ENCODE data around the gene C1QL1.

Gene C1QL1

DNA sequence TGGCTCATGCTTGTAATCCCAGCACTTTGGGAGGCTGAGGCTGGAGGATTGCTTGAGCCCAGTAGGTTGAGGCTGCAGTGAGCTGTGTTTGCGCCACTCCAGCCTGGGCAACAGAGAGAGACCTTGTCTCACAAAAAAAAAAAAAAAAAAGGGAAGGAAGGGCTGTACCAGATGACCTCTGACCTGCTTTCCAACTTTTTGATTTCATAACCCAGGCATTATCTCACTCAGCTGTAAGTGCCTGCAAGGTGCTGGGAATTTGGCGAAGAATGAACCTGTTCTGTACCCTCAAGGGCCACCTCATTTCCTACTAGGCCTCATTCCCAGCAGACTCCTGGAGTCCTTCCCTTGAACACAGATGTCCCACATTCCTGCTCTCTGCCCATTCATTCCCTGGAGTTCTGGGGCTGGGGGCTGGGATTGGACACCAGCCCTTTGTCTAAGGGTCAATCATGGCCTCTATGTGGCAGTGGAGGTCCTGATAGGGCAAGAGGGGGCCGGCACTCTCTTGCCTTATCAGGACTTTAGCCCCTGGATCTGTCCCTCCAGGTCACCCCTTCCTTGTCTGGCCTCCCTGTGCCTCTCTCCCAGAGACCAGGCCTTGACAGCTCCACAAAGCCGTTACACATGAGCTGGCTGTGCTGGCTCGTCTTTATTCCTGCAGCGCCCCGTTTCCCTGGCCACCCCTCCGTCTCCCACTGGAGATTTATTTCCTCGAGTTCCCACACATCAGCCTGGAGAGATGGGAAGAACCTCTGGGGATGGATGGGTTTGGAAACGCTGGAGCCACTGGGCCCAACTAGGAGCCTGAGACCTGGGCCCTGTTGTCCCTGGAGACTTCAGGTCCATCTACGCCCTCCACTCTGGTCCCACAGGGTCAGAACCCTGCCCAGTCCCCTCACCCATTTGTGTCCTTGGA, 52.0 kb downstream of the C1QL1 start:
- no peak overlapping the region for H3K4me2 ChIP-seq (ENCODE audit: insufficient read depth, low read length)
- no peak overlapping the region for H3K9ac ChIP-seq (ENCODE audit: low read depth, low read length)
- no peaks in the 10 kb centered on the region for H3K79me2 ChIP-seq (ENCODE audit: insufficient read depth, low read length)
- H3K36me3 ChIP-seq (ENCODE audit: insufficient read depth, low read length): no peaks in the 10 kb centered on the region
- H4K20me1 ChIP-seq (ENCODE audit: insufficient read depth, low read length): no peaks in the 10 kb centered on the region; the same call in none of the 2 replicates
- no peaks in the 10 kb centered on the region for H3K4me1 ChIP-seq (ENCODE audit: insufficient read depth, low read length)
- TF ChIP-seq, protein P1, sequence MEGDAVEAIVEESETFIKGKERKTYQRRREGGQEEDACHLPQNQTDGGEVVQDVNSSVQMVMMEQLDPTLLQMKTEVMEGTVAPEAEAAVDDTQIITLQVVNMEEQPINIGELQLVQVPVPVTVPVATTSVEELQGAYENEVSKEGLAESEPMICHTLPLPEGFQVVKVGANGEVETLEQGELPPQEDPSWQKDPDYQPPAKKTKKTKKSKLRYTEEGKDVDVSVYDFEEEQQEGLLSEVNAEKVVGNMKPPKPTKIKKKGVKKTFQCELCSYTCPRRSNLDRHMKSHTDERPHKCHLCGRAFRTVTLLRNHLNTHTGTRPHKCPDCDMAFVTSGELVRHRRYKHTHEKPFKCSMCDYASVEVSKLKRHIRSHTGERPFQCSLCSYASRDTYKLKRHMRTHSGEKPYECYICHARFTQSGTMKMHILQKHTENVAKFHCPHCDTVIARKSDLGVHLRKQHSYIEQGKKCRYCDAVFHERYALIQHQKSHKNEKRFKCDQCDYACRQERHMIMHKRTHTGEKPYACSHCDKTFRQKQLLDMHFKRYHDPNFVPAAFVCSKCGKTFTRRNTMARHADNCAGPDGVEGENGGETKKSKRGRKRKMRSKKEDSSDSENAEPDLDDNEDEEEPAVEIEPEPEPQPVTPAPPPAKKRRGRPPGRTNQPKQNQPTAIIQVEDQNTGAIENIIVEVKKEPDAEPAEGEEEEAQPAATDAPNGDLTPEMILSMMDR (IDR thresholded peaks at IDR 0.05; ENCODE audit: borderline replicate concordance, extremely low read depth, low read length, poor library complexity, severe bottlenecking): no peak
- no peak for TF ChIP-seq EZH2 (IDR thresholded peaks at IDR 0.05; ENCODE audit: borderline replicate concordance, low read depth, low read length, severe bottlenecking)
- DNase-seq (no peak), ATAC-seq (ENCODE audit: insufficient read depth, low read depth) (no peak)
- no peak overlapping the region for H2AFZ ChIP-seq (ENCODE audit: low read depth, low read length)
- H3K4me3 ChIP-seq (ENCODE audit: low read depth in 1 of 2, low read length in 2 of 2): no peak overlapping the region
- no peaks in the 10 kb centered on the region for H3K9me3 ChIP-seq (ENCODE audit: insufficient read depth, low read length, severe bottlenecking)
- peaks cover 10% of the 10 kb centered on the region for H3K27me3 ChIP-seq (ENCODE audit: insufficient read depth, low read length, poor library complexity)
- H3K27ac ChIP-seq (ENCODE audit: low read length): no peak overlapping the region

DNA sequence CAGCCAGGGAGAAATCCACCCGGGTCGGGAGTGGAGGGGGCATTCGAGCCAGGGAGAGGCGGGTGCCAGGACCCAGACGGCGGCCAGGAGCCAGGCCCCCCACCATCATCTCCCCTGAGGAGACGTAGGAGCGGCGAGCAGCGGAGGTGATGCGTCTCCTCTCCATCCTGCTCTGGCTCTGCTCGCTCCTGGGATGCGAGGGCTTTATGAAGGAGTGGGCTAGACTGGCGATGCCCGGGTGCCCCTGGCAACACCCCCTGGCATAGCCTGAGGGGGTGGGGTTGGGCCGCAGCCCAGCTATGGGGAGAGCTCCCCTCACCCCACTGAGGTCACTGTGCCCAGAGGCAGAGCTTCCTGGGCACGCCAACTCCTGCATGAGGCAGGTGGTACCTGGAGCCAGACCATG, 52.8 kb downstream of the C1QL1 start, which contains the start of gene GFAP:
TSS of gene GFAP (minus strand) at position 180 of the 406 bp plus-strand sequence. CDS start at position 166, 14 bp downstream.
- no peaks in the 10 kb centered on the region for H3K9me3 ChIP-seq (ENCODE audit: insufficient read depth, low read length, severe bottlenecking)
- TF ChIP-seq, protein P1 (IDR thresholded peaks at IDR 0.05; ENCODE audit: borderline replicate concordance, extremely low read depth, low read length, poor library complexity, severe bottlenecking): no peak
- TF ChIP-seq EZH2 (IDR thresholded peaks at IDR 0.05; ENCODE audit: borderline replicate concordance, low read depth, low read length, severe bottlenecking): no peak
- H4K20me1 ChIP-seq (ENCODE audit: insufficient read depth, low read length): no peaks in the 10 kb centered on the region; the same call in 1 of the 2 replicates
- ATAC-seq (ENCODE audit: insufficient read depth, low read depth) (no peak), DNase-seq (no peak)
- H2AFZ ChIP-seq (ENCODE audit: low read depth, low read length): no peak within 1 kb of the TSS
- H3K4me3 ChIP-seq (ENCODE audit: low read depth in 1 of 2, low read length in 2 of 2): no peak within 1 kb of the TSS
- H3K9ac ChIP-seq (ENCODE audit: low read depth, low read length): no peak within 1 kb of the TSS
- H3K4me1 ChIP-seq (ENCODE audit: insufficient read depth, low read length): no peaks in the 10 kb centered on the region
- no peak within 1 kb of the TSS for H3K27ac ChIP-seq (ENCODE audit: low read length)
- no peaks in the 10 kb centered on the region for H3K79me2 ChIP-seq (ENCODE audit: insufficient read depth, low read length)
- no peak within 1 kb of the TSS for H3K4me2 ChIP-seq (ENCODE audit: insufficient read depth, low read length)
- peaks cover 2% of the 10 kb centered on the region for H3K27me3 ChIP-seq (ENCODE audit: insufficient read depth, low read length, poor library complexity)
- no peaks in the 10 kb centered on the region for H3K36me3 ChIP-seq (ENCODE audit: insufficient read depth, low read length)

DNA sequence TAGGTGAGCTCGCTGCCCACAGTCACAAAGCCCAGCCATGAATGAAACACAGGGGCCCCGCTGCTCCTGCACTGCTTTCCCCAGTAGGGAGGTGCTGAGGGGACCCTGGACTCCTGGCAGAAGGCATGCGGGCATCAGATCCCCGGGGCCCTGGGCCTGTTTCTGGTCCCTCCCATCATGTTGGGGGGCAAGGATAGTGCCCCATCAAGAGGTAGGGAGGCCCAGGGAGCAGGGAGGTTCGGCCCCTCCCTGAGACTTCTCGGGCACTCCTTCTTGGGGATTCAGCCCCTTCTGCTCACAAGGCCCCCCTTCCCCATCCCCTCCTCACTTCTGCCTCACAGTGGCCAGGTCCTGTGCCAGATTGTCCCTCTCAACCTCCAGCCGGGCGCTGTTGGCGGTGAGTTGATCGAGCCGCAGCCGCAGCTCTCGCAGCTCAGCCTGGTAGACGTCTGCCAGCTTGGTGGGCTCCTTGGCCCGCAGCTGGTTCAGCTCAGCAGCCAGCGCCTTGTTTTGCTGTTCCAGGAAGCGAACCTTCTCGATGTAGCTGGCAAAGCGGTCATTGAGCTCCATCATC, 53.3 kb downstream of the C1QL1 start:
- no peak for DNase-seq
- no peaks in the 10 kb centered on the region for H3K4me1 ChIP-seq (ENCODE audit: insufficient read depth, low read length)
- H4K20me1 ChIP-seq (ENCODE audit: insufficient read depth, low read length): no peaks in the 10 kb centered on the region; the same call in 1 of the 2 replicates
- no peak overlapping the region for H3K4me2 ChIP-seq (ENCODE audit: insufficient read depth, low read length)
- H3K4me3 ChIP-seq (ENCODE audit: low read depth in 1 of 2, low read length in 2 of 2): no peak overlapping the region
- ATAC-seq (ENCODE audit: insufficient read depth, low read depth): no peak
- peaks cover 2% of the 10 kb centered on the region for H3K27me3 ChIP-seq (ENCODE audit: insufficient read depth, low read length, poor library complexity)
- no peak overlapping the region for H3K9ac ChIP-seq (ENCODE audit: low read depth, low read length)
- no peak overlapping the region for H3K27ac ChIP-seq (ENCODE audit: low read length)
- no peaks in the 10 kb centered on the region for H3K9me3 ChIP-seq (ENCODE audit: insufficient read depth, low read length, severe bottlenecking)
- no peaks in the 10 kb centered on the region for H3K36me3 ChIP-seq (ENCODE audit: insufficient read depth, low read length)
- TF ChIP-seq, protein P1 (IDR thresholded peaks at IDR 0.05; ENCODE audit: borderline replicate concordance, extremely low read depth, low read length, poor library complexity, severe bottlenecking): no peak
- TF ChIP-seq EZH2 (IDR thresholded peaks at IDR 0.05; ENCODE audit: borderline replicate concordance, low read depth, low read length, severe bottlenecking): no peak
- H3K79me2 ChIP-seq (ENCODE audit: insufficient read depth, low read length): no peaks in the 10 kb centered on the region
- no peak overlapping the region for H2AFZ ChIP-seq (ENCODE audit: low read depth, low read length)
